ENCODE data around the gene C16orf90.
"Not testable (repeated sequence)": the region's sequence is repeated elsewhere in the genome, so short reads cannot be mapped to it uniquely, and the experiment has no call there.

The C16orf90 gene, protein sequence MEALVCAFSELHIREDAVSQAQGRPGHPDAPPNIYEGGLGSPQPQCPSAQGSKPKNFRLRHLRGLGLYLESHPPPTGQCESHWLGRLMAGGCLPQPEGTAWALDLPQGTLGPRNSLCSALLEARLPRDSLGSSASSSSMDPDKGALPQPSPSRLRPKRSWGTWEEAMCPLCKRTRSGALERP
- long read RNA-seq, donor 1 = 0 reads
- long read RNA-seq, donor 2 = 0 reads
- long read RNA-seq, donor 3 = 0 reads
- long read RNA-seq, donor 4 = 0 reads
- long read RNA-seq, donor 5 = 0 reads
- long read RNA-seq, donor 6 = 0 reads
- long read RNA-seq, donor 7 = 0 reads
- long read RNA-seq, donor 8 = 0 reads

DNA sequence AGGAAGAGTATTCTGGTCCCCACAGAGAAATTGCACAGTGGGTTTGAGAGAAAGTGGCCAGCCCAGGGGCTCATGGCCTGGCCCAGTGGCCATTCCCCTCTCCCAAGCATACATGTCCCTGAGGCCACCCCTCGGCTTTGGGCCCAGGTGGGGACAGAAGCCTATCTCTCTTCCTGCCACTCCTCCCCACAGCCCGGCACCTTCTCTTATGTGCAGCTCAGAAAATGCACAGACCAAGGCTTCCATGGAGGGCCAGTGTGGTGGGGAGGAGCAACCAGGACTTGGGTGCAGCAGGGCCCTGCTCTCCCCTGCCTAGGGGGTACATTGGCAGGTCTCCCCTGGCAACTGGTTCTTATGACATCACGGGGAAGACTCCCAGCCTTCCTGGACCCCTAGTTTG lies at the start of gene C16orf90:
C16orf90 (minus strand) TSS at position 314 of the 400 bp plus-strand sequence; CDS start at position 246, 68 bp downstream.
- DNase-seq = no peak

DNA sequence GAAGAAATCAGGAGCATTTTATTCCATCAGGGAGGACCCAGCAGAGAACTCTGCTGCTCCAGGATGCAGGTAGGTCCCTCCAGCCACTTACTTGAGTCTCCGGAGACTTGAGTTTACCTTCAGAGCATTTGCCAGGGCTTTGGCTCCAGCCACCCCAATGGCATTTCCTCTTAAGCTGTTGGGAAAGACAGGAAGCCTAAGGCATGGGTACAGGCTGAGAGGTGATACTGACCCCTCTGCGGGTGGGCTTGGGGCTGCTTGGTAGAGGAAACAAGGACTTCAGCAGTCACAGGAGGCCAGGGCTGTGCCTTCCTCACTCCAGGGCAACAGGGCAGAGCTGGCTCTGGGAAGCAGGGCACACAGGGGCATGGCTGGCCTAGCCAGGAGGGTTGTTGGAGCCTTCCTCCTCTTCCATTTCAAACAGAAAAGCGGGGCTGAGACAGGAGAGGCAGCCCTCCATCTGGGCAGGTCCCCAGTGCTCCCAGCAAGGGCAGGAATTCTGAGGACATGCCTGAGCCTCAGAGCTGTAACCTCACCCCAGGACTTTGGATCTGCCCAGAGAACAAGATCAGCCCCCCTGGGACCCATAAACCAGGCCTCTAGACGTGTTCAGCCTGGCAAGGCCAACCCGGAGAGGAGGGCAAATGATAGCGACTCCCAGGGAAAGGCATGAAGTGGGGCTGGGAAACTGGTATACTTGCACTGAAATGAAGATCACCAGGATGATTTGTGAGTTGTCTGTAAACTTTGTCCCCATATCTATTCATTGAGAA lies 47.5 kb upstream of the C16orf90 start:
- no peak for DNase-seq

DNA sequence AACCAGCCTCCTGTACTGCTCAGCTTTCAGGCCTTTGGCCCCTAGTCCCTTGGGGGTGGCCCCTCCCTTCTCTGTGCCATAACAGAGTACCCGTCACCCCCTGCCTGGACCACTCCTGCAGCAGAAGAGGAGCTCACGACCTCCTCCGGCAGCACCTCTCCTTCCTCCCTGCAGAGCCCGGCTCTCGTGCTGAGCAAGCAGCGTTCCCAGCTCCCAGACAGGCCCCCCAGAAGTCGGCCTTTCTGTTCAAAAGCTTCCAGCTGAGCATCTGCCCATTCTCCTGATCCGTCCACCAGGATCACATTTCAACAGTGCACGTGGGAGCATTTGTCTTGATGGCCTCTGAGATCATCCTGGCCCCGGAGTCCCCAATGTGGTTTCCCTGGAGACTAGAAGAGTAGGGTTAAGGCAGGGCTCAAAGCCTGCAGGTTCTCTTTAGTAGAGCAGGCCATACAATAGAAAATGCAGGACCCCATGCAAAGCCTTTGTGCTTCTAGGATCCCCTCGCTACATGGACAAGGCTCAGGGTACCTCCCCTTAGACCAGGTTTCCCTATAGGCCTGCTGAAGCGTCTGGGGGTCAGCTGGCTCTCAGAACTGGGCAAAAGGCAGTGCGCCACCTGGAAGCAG lies 46.4 kb upstream of the C16orf90 start:
- DNase-seq = no peak

DNA sequence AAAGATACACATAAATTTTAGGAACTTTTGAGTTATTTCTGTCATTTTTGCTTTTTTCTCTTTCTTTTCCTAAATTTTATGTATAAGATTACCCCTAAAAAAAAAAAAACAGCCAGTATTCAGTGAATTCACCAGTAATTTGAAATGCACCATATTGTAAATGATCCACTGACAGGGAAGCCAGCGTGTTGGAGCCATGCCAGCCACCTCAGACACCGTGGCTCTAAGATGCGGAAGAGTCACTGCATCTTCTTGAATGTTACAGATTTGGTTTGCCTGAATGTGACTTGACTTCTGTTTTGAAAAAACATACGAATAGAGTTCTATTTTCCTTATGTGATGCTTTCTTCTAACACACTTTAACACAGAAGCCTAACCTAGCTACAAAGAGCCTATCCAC lies 42.9 kb upstream of the C16orf90 start:
- DNase-seq = no peak

DNA sequence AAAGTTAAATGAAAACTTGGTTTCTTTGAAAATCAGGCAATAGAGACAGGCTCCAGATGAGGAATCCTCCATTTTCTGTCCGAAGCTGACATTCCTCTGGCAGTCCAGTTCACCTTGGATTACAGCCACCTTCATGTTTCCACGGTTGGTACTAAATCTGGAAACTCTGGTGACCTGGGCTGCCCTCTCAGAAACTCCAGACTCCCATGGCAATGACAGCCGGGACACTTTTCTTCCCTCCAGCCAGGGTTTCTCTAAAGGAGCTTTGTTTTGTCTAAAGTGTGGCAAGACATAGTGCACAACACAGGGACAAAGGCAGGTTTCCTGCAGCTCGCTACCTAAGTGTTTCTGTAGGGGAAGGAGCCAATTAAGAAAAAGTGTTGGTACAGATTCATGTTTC lies 41.6 kb upstream of the C16orf90 start:
- DNase-seq = no peak

DNA sequence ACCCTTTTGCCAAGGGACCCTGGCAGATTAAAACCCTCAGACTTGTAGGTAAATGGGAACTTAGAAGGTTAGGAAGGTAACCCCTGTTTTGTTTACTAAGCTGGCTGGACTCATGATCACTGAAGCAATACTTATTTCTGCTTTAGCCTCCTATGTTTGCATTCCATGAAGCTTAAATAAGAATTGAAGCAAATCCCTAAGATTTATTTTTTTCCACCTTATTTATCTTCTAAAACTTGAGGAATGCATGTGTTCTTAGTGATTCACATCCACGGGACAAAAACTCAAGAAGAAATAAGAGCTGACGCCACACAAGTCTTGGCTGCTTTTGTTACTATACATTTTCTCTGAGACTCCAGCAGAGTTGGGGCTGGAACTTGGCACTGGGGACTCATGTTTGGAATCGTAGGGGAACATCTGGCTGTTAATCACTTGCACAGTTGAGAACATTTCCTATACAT lies 41.0 kb upstream of the C16orf90 start:
- no peak for DNase-seq

DNA sequence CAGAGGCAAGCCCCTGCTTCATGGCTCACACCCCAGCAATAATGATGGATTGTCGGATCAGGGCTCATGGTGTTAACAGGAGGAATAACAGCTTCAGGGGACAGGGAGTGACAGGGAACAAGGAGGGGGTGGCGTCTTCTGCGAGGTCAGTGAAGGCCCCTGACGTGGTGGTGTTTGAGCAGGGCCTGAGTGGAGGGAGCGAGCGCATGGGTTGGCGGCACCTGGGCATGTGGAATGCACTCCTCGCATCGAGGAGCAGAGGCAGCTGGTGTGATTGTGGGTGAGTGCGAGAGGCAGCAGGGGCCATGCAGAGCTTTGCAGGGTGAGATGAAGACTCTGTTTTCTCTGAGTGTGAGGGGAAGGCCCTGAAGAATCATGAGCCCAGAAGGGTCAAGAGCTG lies 38.8 kb upstream of the C16orf90 start:
- no peak for DNase-seq

DNA sequence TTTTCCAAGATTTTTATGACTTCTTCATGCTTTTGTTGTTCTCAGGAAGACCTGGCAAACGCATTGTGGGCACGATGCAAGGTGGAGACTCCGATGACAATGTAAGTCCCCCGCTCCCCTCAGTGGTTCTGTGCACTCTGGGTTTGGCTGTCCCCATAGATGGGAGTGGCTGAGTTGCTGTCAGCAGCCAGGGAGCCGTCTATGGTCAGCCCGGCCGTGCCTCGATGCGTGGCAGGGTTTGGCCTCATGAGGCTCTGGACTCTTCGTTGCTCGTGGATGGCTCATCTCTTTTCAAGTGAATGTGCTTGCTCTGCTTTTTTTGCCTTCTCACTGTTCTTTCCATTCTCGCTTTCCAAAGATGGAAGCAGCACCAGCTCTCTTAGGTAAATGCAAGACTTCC lies 37.5 kb upstream of the C16orf90 start:
- DNase-seq = no peak

DNA sequence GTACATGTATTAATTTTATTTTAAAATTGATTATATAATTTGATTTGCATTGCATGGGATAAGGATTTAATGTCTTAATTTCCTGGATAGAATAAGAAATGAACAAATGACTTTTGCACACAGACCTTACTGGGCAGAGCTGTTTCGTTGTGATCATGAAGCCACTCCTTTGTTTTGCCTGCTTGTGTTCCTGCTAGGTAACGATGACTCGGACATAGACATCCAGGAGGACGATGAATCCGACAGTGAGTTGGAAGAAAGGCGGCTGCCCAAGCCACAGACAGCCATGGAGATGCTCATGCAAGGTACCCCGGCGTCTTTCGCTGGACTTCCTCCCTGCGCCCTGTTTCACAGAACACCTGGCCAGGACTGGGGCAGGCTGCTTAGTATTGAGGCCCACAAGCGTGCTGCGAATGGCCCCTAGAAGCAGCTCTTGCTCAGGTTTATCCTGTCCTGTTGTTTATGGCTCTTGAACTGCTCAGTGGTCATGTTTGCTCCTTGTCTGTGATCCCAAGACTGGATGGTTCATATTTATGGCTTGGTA lies 35.2 kb upstream of the C16orf90 start:
- no peak for DNase-seq

DNA sequence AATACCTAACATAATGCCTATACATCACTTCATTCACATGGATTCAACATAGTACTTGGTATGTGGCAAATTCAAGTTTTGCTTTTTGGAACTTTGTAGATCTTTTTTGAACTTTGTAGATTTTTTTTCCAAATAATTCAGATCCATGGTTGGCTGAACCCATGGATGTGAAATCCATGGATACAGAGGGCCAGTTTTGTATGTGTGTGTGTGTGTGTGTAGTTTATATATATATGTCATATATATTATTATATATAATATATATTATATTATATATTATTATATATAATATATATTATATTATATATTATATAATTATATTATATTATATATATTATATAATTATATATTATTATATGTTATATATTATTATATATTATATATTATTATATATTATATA lies 33.9 kb upstream of the C16orf90 start:
- no peak for DNase-seq

DNA sequence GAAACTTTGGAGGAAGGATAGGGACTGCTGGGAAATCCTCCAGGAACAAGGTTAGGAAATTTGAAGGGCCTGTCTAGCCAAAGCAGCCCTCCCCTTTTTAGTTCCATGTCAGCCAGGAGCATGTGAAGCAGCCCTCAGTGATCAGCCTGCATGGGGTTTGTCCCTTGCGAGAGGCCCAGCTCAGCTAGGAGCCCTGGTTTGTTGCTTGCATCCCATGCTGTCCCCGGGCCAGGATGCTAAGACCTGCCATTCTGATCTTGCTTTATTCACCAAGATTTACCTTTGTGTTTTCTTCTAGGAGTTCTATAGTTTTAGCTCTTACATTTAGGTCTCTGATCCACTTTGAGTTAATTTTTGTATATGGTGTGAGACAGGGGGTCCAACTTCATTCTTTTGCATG lies 33.1 kb upstream of the C16orf90 start:
- no peak for DNase-seq

DNA sequence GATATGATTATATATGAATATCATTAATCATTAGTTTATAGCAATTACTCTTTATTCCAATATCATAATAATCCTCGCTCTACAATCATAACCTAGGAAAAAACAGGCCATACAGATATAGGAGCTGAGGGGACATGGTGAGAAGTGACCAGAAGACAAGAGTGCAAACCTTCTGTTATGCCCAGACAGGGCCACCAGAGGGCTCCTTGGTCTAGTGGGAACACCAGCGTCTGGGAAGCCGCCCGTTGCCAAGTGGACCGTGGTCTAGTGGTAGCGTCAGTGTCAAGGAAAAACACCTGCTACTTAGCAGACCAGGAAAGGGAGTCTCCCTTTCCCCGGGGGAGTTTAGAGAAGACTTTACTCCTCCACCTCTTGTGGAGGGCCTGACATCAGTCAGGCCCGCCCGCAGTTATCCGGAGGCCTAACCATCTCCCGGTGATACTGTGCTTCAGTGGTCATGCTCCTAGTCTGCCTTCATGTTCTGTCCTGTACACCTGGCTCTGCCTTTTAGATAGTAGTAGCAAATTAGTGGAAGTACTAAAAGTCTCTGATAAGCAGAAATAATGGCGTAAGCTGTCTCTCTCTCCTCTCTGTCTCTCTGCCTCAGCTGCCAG lies 32.0 kb upstream of the C16orf90 start:
- not testable (repeated sequence) for DNase-seq

DNA sequence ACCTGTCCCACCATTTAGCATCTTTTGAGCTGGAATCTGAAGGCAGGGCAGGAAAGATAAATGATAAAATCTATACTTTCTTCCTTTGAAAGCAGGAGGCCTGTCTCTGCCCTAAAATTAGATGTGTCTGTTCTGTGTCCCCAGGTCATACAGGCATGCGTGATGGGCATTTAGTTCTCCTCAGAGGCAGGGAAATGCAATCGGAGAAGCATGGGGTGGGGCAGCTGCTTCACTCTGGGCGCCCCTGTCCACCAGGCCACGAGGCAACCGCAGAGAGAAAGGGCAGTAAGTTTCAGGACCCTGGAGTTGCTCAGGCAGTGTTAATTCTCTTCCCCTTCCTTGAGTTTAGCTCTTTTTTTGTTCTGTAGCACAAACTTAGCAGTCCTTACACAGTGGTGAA lies 30.7 kb upstream of the C16orf90 start:
- DNase-seq = no peak

DNA sequence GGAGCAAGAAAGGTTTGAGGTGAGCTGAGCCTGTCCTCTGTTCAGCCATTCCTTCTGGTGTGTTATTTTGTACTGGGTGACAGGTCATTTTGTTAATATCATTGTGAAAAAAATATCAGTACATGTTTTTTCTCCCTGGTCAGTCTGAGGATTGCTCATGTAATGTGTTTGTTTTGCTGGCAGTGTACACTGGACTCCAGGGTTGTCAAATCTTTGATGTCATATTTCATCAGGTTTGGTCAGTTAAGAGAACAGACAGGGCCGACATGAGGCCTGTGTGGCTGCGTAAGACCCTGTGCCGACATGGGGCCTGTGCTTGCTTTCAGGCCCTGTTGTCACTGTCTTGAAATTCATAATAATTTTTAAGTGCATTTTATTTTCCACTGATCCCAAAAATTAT lies 28.0 kb upstream of the C16orf90 start:
- no peak for DNase-seq

DNA sequence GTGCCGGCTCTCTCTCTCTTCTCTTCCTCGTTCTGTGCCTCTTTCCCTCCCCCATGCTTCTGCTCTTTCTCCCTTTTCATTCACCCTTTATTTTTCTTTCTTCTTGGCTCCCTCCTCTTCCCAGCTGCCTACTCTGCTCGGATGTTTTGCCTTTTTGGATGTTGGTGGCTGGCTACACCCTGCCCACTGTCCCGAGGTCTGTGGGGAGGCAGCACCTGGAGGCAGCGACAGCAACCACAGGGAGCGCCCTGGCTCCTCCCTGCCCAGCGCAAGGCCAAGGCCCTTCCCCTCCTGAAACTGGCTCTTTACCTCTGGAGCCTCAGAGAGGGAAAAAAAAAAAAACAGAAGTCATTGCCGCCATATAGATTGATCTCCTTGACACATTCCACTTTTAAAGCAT lies 25.6 kb upstream of the C16orf90 start:
- peak; percentile 37 for DNase-seq

DNA sequence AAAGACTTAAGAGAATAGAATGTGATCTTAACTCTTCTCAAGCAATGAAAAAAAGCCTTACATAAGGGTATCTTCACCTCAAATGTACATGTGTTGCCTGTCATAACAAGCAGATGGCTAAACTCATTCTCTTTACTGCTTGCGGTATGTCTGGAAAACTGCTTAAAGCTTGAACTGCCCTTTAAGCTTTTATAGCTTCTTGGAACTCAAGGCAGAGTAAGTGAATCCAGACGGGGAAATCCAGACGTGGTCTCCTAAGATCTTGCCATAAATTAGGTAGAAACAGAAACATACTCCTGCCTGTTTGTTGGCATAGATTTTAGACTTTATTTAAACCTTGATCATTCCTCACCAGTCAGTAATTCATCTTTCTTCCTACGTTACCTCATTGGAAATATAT lies 25.1 kb upstream of the C16orf90 start:
- DNase-seq = no peak

DNA sequence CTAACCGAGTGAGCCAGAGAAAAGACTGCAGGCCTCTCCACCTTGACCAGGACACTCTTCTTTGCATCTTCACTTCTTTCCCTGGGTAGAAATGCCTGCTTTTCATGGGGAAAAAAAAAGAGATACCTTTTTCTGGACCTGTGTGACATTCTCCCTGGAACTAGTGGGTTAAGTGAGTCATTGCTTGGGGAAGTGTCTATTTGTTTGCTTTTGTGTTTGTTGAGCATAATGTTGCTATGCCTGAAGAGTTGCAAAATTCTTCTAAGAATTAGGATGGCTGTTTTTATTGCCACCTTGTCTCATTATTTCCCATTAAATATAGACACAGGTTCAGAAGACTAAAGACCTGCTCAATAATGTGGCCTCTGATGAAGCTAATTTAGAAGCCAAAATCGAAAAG lies 24.3 kb upstream of the C16orf90 start:
- no peak for DNase-seq

DNA sequence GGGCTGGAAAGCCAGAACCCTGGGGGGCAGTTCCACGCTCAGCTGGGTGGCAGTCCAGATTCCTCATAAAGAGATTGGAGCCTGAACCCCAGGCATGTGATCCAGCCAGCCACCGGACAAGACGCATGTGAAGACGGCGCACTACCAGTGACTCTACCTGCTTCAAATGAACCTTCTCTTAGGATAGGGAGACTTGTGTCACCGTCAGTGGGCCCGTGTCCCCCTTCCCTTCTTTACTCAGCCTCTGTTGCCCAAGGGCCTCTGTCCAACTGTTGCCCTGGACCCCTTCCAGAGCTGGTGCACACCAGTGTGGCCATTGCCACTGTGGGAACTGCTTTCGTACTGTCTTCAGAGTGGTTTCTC lies 23.7 kb upstream of the C16orf90 start:
- DNase-seq = no peak

DNA sequence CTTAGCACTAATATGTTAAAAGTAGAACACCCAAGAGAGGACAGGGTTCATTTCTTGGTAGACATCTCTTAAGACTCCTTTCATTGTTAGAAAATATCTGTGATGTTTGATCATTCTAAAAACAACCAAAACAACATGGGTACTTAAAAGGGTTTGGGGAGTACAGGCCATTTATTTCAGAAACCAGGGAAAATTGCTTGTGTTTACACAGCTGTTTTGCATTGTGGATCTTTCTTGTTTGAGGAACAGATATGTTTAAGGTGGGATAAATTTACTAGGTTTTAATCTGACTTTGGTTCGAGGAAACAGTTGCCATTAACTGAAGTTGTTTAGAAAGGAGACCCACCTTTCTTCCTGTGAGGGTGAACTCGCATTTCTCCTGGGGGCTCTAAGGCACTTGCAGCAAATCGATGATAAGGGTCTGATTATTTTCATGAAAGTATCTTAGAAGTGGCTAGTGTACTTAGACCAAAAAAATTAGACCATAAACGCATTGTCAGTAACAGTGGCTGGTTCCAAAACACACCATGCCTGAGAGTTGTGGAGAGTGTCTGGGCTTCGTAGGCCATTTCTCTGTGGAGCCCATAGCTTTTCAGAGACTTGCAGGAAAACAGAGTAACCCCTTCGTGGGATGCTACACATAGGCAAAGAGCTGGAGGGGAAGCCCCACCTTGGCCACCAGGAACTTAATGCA lies 23.1 kb upstream of the C16orf90 start:
- no peak for DNase-seq

DNA sequence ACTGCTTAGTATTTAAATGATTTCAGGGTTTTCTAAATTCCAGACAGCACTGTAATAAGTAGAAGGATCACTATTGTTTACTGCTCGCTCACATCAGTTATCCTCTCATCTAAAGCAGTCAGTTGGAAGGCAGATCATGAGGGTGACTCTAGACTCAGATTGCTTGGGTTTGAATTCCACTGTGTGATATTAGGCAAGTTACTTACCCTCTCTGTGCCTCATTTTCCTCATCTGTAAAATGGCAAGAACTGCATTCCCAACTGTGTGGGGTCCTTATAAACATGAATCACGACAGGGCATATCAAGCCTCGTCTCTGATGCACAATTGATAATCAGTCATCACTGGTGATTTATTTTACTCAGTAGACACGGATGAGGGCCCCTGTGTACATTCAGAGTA lies 20.6 kb upstream of the C16orf90 start:
- DNase-seq = no peak

DNA sequence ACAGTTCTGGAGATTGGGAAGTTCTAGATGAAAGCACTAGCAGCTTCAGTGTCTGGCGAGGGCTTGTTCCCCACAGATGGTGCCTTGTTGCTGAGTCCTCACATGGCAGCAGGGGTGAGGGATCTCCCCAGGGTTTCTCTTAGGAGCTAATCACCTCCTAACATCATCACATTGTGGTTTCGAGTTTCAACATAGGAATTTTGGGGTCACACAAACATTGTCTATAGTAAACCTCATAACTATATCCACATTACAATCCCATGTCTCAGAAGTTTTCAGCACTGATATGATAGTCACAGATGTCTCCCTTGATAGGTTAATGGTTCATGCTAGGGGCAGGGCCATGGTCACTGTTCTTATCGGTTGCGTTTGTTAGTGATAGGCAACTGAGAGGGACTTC lies 19.3 kb upstream of the C16orf90 start:
- DNase-seq = no peak
